Raji (cell line): ENCODE results near the gene EIF4E1B.

ENCODE experiments used
- POLR2A ChIP-seq: IDR thresholded peaks from 2 replicates; pipeline ENCODE4 v1.6.1; 2011; ENCODE audit warnings: low read depth, low read length, control low read depth; ENCODE audit not compliant: insufficient read depth

Gene EIF4E1B

DNA sequence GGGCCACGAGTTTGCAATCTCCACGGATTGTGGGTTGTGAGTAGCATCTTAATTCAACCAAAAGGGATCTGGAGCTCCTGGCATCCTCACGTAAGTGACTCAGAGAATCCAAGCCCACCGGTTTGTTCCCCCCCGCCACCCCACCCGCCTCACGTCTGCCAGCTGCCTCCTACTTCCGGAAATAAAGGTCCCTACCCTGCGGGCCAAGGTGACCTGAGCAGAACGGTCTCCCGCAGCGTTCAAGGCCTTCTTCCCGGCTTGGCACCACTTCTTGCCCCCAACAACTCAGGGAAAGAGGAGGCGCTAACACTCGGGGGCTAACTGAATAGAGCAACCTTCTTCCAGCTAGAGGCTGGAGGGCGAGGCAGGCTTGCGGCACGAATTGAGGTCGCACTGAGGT lies 11.7 kb upstream of the EIF4E1B start:
- no peak for TF ChIP-seq POLR2A

DNA sequence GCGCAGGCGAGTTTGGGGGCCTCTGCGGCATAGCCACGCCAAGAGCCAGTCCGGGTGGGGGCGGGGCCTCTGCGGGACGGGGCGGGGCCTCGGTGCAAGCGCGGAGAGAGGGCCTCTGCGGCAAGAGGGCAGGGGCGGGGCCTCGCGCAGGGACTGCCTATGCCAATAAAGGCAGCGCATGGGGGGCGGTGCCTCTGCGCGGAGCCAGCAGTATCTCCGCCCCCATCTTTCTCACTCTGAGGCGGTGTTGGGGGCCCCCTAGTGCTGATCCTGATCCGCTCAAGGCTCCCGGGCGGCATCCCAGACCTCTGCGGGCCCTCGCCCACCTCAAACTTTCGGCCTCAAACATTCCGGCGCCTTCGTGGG lies 11.3 kb upstream of the EIF4E1B start:
- TF ChIP-seq POLR2A = no peak

DNA sequence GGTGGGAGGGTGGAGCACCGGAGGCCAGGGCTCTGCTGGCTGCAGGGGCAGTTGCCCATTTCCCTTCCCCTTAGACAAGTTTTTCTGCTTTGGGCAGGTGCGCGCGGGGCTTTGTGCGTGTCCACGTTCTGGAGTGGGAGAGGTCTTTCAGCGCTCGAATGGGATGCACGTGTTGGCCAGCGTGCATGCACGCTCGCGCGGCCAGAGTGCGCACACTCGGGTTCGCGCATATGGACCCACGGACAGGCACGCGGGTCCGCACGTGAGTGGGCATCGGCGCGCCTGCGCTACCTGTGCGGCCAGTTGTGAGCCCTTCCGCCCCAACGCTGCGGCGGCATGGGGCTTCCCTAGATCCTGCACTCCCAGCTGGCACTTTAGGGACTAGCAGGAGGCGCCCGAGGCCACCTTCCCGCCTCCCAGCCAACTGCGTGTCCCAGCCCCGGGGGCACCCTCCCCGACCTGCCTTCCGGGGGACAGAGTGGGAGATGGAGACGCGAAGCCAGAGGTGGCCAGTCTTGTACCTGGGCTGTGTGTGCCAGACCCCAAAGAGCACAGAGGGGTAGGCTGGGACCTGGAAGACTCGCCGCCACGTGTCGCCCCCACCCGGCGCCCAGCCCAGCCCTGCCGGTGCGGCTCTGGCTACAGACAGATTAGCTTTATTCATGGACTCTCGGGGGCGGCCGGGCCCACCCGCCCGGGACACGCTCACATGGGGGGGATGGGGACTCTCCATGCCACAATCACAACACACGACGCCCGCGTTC lies 10.7 kb upstream of the EIF4E1B start:
- no peak for TF ChIP-seq POLR2A

DNA sequence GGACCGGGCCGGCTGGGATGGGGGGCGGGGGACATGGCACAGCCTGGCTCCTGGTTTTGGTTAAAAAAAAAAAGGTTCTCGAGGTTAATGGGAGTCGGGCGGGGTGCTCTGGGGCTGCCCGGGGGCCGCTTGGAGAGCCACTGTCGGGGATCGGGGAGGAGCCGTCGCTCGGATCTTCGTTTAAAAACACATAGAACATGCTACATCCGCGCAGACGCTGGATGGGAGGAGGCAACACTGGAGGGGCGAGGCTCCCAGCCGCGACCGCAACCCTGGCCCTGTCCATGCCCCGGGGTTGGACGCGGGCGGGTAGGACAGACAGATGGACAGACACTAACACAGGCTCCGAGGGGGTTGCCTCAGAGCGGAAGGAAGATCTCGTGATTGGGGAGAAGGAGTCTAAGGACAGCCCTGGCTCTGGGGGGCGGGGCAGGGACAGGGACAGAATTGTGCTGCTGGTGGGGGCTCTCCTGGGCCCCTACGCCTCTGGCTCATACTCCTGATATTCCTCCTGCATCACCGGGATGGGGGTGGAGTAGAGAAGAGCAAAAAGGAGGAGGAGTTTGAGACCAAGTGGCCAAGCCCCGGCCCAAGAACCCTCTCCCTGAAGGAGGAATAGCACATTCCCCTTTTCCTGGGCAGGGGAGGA lies 10.0 kb upstream of the EIF4E1B start:
- no peak for TF ChIP-seq POLR2A

DNA sequence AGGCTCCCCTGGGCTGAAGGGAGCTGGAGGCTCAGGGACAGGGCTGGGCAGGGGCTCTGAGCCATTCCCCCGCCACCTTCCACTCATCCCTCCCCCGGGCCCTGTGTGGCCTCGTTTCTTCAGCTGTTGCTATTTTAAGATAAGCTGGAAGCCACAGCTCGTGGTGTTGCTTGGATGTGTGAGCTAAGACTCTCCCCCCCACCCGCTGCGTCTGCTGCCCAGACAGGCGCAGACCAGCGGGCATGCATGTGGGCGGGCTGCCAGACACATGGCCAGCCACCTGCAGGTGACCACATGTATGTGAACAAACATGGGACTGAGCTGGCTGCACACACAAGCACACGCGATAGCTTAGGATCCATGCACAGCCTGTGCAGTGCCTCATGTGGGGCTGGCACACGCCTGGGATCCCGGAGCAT lies 8.8 kb upstream of the EIF4E1B start:
- TF ChIP-seq POLR2A = no peak

DNA sequence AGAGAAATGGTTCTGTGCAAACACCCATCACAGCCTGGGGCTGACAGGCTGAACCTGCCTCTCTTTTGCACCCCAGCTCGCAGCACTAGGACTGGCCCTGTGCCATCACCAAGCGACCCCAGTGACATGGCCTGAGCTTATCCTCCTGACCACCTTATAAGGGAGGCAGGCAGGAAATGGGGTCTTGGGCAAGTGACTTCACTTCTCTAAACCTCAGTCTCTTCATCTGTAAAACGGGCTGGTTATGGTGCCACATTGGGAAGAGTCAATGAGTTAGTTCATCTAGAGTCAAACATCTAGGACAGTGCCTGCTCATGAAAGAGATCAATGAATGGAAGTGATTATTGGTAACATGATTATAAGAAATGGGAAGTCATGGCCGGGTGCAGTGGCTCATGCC lies 6.3 kb upstream of the EIF4E1B start:
- TF ChIP-seq POLR2A = no peak

DNA sequence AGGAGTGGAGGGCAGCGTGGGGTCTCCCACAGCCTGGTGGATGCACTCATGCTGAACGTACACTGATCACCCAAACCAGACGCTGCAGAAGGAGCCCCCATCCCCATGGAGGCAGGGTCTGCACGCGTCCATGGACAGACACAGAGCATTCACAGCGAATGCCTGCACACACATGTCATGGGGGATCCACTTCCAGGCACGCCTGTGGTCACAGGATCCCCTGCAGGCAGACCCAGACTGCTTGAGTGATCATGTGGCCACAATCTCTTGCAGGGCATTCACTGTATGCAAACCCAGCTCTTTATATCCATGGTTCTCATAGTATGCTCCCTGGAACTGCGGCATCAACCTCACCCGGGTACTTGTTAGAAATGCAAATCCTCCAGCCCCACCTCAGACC lies 5.5 kb upstream of the EIF4E1B start:
- TF ChIP-seq POLR2A = no peak

DNA sequence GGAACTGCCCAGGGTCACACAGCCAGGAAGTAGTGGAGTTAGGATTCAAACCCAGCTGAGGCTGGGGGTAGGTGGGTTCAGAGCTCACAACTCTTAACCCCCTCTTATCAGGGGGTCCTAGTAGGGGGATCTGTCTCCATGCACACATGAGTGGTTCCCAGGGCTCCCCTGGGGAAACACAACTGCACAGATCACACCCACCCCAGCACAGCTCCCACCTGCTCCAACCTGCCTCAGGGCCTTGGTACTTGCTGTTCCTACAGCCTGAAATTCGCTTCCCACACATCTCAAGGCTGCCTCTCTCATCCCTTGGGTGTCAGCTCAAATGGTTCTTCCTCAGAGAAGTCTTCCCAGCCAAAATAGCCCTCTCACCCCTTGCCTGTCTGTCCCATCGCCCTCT lies 5.0 kb upstream of the EIF4E1B start:
- no peak for TF ChIP-seq POLR2A

DNA sequence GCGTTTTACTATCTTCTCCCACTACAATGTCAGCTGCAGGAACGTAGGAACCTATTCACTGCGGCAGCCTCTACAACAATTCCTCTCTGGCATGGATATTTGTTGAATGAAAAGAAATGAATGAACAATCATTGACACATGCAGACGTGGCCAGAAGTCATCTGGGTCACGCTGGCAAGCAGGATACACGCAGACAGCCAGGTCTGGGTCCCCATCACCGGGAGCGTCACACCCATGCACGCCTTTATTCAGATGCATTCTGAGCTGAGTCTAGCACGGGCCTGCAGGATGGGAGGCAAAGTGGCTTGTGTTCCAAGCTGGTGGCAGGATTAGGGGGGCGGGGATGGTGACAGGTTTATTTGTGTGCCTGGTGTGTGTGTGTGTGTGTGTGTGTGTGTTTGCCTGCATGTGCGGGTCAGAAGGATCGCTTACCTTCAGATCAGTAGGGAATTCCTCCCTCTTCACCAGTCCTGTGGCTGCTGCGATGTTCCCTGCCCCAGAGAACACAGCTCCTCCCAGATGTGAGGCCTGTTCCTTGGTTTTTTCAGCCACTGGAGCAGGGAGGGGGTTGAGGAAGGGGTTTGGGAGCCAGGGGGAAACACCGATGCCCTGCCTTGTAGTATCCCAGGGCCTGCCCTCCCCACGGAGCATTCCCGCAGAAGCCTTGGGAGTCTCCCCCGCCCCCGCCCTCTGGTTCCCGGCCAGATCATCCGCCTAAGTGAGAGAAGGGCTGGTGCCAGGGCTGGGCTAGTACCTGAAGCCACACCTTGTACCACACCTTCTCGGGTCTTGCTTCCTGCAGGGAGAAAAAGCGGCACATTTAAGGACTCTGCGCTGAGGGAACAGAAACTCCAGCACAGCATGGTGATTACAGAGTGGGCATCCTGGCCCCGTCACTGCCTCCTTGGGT lies 4.3 kb upstream of the EIF4E1B start:
- TF ChIP-seq POLR2A = no peak

DNA sequence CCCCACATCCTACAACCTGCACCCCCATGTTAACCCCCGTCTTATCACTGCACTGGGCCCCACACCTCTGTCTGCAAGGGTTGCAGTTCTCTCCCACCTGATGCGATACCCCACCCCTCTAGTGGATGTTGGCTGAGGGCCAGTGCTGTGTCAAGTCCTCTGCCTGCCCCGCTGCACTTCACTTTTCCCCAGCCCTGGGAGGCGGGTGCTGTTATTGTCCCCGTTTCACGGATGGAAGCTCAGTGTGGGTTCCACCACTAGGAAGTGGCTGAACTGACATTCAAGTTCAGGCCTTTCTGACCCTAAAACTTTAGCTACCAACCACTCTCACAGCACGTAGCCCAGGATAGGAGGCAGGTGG lies 3.6 kb upstream of the EIF4E1B start:
- TF ChIP-seq POLR2A = no peak

DNA sequence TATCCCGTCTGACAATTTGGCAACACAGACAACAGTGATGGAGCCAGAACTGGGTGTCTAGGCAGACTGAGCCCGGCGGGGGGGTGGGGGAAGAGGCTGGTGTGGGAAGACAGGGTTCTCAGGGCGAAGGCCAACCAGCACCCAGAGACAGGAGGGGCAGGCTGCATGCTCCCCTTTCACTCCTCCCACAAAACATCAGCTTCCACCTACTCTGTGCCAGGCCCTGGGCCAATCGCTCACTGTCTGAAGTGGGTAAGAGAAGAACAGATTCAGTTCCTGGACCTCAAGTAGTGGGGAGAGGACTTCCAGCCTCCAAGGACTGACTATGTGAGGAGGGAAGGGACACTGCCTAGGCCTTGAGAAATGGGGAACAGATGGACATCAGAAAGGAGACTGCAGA lies 2.9 kb upstream of the EIF4E1B start:
- TF ChIP-seq POLR2A = no peak

DNA sequence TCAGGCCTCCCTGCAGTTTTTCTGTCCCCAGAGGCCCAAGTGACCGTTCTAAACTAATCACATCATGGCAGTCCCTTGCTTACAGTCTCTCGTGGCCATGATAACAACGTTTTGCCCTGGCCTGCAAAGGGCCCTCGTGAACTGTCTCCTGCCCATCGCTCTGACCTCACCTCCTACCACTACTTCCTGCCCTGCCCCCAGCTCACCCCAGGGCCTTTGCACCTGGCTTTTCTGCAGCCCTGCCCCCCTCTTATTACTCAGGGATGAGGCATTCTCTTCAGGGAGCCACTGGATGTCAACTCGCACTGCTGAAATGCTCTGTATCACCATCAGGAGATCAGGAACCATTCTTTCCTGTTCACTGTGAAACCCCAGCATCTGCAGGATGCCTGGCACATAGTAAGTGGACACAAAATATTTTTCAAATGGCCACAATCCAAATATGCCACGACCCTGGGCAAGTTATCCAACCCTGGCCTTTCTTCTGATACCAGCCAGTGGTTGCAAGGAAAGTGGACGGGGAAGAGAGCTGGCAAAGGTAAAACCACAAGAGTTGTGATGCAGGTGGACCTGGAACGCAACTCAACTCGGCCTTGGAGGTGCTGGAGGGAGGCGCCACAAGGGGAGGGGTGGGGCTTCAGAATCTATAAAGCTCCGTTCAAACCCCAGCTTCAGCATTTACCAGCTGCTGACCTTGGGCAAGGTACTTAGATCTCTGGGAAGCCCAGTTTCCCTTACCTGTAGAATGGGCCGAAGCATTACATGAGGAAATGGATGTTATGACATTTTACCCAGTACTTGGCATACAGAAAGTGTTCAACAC lies 1.9 kb upstream of the EIF4E1B start:
- no peak for TF ChIP-seq POLR2A

DNA sequence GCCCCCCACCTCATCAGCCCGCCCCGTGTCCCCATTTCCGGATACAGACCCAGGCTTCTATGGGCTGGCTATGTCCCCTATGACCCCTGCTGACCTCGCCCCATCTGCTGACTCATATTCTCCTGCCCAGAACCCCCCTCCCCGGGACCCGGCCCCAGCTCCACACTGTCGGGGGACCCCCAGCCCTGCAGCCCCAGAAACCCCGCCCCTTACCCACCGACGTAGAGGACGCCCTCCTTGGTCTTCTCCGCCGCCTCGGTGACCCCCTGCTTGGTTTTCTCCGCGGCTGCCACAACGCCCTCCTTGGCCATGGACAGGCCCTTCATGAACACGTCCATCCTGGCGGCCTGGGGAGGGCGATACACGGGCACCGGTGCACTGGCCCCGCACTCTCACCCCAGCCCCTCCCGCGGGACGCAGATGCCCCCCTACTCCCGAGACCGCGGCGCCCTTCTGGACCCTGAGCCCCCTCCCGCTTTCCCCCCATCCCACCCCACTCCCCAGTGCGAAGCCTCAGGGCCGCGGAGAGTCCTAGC lies 1.1 kb upstream of the EIF4E1B start:
- no peak for TF ChIP-seq POLR2A

DNA sequence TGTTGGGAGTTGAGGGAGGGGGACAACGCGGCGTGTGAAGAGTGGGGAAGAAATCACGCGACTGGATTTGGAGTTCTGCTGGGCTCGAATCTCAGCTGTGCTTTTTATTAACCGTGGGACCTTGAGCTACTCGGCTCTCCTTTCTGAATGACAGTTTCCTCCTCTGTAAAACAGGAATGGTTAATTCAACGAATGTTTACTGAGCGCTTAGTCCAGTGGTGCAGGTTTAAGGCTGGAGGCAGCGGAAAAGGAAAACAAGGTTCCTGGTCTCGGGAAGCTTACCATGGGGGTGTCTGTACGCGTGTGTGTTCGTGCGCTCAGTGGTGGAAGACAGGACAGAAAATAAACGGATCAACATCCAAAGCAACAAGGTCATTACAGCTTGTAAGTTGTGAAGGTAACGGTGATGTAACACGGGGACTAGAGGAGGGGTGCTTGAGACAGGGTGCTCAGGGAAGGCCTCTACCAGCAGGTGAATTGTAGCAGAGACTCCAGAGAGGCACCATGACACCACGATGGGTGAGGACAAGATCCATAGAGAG lies 277 bp downstream of the EIF4E1B start:
- no peak for TF ChIP-seq POLR2A

DNA sequence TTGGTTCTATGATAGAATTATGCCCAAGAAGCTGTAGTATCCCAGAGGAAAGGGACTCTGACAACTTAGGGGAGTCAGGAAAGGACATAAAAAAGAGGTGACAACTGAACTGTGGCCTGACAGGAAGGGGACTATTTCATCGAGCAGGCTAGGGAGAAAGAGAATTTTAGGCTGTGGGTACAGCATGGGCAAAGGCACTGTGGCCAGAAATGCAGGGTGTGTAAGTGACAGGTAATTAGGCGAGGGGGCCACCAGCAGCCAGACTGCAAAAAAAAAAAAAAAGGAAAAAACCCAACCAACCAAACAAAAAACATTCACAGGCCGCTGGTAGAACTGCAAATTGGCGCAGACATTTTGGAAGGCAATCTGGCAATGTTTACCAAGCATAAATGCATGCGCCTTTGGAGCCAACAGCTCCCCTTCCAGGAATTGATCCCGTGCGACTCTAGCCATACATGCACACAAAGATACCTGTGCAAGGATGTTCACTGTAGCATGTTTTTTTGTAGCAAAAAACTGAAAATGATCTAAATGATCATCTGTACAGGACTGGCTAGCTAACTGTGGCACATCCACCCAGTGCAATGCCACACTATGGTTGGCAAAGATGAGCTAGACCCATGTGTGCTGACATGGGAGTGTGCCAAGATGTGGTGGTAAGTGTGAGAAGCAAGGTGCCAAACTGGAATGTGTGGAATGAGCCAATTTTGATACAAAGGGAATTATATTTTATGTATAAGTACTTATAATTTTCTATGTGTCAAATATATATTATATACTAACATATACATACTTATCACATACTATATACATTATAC lies 1.1 kb downstream of the EIF4E1B start:
- TF ChIP-seq POLR2A = no peak
